Activated CD8-positive, alpha-beta memory T cell treated with anti-CD3 and anti-CD28 coated beads, Interleukin-2, amount 50 U/mL, for 1 hour (primary cell): Measurements from ENCODE around the gene SLC39A5.

Experiments
- DNase-seq: peaks from one replicate; pipeline ENCODE4 v3.0.0-alpha.2; 2020; ENCODE audit errors: extremely low read depth

SLC39A5 gene

DNA sequence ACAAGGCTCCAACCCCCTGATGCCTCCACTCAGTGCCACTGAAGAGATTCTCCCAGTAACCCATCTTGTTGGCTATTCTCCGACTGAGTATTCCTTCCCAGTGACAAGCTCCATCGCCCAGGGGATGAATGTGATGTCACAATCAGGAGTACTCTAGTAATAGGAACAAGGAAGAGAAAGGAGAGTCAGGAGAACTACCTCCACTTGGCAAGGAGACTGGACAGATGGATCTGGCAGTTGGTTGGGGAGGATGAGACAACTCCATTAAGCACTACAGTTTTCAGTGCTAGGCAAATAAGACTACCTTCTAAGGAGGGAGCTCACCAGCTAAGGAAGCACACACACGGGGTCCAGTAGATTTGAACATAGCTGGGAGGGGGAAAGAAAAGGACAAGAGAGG, 13.4 kb upstream of the SLC39A5 start:
- no peak for DNase-seq

DNA sequence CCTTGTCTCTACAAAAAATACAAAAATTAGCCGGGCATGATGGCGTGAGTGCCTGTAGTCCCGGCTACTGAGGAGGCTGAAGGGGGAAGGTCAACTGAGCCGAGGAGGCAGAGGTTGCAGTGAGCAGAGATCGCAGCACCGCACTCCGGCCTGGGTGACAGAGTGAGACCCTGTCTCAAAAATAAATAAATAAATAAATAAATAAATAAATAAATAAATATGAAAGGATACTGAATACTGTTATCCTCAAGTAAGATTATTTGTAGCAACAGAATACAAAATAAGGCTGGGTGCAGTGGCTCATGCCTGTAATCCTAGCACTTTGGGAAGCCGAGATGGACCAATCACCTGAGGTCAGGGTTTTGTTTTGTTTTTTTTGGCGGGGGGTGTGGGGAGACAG, 10.0 kb upstream of the SLC39A5 start:
- DNase-seq: no peak

DNA sequence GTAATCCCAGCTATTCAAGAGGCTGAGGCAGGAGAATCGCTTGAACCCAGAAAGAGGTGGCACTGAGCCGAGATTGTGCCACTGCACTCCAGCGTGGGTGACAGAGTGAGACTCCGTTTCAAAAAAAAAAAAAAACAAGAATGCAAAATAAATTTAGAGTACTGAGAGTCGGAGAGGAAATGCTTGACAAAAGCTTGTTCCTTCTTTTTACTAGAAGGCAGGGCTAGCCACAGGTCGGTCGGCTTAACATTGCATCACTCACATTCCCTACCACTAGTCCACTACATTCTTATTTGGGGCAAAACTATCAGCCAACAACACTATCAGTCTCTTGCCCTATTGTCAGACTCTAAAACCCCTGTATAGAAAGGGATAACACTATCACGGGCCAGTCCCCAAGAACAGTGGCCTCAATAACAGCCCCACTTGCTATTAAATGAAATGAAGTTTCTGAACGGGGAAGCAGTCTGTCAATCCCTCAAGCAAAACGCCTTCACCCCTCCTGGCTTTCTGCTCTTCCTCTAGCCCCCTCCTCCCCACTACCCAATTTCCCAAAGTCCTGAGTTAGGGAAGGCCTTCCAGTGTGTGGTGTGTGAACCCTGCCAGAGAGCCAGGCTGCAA, 9.1 kb upstream of the SLC39A5 start:
- DNase-seq: no peak

DNA sequence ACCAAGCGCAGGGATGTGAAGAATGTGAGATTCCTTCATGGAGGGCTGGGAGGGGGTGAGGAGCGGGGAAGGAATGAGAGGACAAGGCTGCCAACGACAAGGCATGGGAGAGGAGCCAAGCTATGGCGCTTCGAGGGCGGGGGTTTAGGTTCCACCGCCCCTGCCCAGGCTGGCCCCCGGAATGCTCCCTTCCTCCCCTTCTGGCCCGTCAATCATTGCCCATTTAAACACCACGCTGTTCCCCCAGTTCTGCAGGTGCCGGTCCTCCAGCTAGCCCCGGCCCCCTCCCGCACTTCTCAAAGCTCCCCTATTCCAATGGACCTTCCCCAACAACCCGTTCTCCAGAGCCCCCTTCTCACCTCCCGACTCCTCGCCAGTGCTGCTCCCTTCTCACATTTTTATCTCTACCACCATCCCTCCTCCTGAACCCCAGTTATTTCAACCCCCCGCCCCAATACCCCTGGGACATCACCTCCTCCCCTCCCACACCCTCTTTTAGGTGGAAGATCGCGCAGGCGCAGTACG, 8.6 kb upstream of the SLC39A5 start:
- DNase-seq: no peak

DNA sequence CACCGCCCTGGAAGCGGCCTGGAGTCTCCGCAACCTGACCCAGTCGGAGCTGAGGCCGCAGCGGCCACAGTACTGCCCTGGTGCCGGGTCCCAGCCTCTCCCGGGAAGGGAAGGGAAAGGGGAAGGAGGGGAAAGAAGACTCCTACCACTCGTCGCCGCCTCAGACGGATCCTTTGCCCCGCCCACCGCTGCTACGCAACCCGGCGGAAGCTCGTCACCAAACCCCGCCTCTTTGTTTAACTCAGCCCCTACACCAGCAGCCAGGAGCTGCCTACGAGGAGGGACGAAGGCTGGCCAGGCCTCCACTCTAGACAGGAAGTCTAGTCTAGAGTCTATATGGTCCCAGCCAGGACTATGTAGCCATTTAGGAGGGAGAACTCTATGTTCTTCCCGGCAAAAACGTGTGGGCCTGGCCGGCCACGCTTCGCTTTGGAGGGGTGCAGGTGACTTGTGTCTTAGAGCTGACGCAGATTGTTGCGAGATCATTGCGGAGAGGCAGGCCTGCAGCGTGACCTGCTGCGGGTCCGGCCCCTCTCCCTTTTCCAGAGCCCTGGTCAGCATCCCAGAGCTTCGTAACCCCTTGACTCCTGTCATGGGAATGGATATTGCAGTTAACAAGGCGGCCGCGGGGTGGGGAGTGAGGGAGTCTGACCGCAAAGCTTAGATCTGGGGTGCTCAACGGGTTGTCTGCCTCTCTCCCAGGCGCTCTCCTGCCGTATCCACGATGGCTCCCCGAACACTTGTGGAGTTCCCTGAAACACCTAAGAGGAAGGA, 7.9 kb upstream of the SLC39A5 start, which contains the start of gene RNF41:
Gene RNF41, minus strand, starts transcription at position 166 of the 774 bp plus-strand sequence. CDS start 7,875 bp downstream, outside the sequence.
- DNase-seq: peak; percentile 71

DNA sequence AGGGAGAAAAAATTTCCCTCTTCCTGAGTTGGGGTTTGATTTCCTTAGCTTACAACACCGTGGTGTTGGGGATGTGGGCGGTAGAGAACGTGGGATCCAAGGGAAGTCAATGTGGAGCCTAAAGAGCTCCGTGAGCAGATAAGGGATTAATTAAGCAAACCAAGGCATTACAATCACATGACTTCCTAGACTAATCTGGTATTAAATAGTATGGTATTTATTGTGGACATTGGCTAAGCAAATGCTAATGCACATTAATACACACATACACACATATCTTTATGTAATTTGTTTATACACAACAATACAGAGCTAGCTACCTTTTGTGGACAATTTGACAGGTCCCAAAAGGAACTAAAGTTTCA, 7.3 kb upstream of the SLC39A5 start:
- DNase-seq: no peak

DNA sequence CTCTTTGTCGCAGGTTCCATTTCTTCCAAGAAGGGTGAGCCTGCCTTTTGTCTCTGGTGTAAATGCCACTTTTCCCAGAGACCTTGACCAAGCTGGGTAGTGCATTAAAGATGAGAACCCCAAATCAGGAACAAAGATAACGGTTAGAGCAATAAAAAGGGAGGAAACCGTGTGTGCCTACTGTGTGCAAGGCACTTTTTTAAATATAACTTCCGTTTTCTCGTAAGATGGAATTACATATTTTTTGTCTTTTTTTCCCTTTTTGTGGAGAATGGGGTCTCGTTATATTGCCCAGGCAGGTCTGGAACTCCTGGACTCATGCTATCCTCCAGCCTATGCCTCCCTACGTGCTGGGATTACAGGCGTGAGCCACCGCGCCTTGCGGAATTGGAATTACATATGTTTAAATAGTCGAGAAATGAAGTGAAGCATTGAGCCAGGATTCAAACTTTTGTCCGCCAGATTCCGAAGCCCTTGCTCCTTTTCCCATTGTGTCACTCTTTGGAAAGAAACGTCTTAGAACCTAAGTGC, 6.2 kb upstream of the SLC39A5 start:
- DNase-seq: no peak

DNA sequence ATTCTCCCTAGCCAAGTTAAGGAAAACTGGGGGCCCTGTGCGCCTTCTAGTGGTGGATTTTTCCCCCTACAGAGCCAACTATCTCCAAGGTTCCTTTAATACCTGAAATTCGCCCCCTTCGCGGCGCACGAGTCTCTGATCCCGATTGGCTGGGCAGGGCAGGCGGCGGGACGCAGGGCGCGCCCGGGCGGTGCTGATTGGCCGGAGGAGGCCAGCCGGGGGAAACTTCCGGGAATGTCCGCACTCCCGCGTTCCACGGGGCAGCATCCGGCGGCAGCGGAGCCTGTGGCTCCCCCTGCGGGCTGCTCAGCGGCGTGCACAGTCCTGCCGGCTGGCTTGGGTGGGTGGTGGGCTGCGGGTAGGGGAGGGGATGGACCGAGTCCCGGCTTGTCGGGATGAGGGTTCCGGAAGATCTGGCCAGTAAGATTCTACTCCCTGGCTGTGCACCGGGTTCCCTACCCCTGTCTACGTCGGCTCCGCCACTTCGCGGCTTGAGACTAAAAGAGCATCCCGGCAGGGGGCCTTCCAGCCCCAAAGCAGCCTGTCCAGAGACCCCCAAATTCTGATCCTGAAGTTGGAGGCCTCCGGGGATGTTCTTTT, 5.6 kb upstream of the SLC39A5 start, which contains the start of gene NABP2:
Gene NABP2, plus strand, starts transcription at position 241 of the 600 bp plus-strand sequence. CDS start 515 bp downstream, outside the sequence.
- DNase-seq: peak; percentile 76

DNA sequence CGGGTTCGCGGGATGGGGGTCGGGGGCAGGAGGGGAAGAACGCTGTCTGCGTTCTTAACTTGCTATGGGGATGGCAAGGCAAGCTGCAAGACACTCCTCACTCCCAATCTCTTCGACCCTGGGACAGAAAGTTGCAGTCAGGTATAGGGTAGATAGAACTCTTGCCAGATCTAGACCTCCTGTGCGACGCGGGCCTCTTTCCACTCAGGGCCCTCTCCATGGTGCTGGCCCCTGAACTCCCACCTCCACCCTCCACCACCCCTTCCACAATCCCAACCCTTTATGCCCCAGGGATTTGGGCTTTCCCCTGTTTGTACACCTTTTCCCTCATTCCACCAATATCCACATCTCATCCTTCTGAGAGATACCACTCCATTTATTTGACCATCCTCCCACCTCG, 4.9 kb upstream of the SLC39A5 start:
- no peak for DNase-seq

DNA sequence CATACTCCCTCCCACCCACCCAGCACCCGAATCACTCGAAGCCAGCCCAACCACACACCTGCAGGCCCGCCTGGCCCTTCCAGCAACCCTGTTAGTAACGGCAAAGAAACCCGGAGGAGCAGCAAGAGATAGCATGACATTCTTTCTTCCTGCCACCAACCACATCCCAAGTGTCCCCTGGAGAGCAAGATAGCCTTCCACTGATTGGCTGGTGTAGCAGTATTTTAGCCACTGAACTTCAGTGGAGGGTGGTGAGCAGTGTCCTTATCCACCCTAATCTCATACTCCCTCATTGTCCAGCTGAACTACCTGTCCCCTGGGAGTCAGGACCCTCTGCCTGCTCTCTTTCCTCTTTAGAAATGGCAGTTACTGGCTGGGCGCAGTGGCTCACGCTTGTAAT, 769 bp upstream of the SLC39A5 start:
- DNase-seq: no peak

DNA sequence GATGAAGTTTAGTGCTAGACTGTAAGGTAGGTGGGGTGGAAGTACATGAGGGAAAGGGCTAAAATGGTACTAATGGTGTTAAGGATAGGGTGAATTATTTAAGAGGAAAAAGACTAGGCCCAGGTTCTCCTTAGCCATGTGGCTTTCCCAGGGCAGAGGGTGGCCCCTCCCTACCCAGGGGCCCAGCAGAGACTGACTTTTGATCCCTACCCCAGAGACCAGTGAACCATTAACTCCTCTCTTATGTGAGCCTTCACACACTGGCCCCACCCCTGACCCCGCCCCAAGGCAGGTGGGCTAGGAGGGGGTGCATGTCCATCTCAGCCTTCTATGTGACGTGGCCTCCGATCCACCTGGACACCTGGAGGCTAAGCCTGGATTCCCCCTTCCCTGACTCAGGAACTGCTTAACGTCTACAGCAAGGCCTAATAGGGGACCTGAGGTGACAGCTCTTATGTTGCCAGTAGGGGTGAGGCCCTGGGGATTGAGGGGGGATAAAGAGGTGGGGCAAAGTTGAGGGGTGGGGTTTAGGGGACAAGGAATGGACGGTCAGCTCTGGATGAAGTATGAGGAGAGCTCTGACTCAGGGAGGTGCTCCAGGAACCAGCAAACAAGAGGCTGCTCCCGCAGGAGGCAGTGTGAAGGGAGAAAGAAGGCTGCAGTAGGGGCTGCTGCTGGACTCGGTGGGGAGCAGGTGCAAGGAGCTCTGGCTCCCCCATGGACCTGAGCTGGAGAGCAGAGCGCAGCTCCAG, 757 bp downstream of the SLC39A5 start:
- DNase-seq: no peak

DNA sequence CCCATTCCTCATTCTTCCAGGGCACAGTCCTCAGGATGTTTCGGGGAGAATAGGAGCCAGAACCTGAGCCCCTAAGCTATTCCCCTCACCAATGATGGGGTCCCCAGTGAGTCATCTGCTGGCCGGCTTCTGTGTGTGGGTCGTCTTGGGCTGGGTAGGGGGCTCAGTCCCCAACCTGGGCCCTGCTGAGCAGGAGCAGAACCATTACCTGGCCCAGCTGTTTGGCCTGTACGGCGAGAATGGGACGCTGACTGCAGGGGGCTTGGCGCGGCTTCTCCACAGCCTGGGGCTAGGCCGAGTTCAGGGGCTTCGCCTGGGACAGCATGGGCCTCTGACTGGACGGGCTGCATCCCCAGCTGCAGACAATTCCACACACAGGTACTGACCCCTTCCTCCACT, 1.3 kb downstream of the SLC39A5 start:
- no peak for DNase-seq

DNA sequence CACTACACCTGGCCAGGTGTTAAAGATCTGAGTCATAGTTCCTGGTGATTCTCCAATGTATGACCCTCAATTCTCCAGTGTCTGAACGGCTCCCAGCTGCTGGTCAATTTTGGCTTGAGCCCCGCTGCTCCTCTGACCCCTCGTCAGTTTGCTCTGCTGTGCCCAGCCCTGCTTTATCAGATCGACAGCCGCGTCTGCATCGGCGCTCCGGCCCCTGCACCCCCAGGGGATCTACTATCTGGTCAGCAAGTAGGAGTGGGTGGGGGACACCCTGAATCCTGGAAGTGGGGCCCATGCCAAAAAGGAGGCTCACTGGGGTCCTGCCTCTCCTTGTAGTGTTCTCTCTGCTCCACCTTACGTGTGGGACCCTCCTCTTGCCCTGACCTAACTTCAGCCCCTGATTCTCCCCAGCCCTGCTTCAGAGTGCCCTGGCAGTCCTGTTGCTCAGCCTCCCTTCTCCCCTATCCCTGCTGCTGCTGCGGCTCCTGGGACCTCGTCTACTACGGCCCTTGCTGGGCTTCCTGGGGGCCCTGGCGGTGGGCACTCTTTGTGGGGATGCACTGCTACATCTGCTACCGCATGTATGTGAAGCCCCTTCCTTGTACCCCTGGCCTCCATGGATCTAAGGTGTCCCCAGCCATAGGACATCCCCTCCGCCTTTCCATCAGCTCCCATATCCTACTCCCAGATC, 5.0 kb downstream of the SLC39A5 start:
- DNase-seq: no peak

DNA sequence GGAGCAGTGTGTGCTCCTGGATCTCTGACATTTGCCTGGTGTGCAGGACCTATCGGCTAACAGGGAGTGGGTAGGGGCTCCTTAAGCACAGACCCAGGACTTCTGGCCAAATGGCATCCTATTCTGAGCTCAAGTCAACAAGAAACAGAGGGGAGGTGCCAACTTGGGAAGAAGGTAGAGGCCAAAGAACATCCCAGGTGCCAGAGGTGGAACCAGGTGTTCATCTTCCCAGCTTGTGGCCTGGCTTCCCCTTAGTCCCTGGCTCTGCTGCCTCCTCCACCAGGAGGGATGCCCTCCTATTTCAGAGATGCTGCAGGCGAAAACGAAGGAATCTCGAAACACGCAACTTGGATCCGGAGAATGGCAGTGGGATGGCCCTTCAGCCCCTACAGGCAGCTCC, 6.2 kb downstream of the SLC39A5 start:
- DNase-seq: no peak

DNA sequence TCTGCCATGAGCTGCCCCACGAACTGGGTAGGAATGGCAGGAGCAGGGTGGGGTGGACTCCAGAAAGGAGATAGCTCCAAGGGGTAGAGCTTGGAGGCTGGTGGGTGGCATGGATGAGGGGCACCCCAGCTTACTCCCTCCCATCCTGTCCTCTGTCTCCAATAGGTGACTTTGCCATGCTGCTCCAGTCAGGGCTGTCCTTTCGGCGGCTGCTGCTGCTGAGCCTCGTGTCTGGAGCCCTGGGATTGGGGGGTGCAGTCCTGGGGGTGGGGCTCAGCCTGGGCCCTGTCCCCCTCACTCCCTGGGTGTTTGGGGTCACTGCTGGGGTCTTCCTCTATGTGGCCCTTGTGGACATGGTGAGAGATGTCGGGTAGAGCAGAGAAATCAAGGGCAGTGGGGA, 7.1 kb downstream of the SLC39A5 start:
- DNase-seq: no peak

DNA sequence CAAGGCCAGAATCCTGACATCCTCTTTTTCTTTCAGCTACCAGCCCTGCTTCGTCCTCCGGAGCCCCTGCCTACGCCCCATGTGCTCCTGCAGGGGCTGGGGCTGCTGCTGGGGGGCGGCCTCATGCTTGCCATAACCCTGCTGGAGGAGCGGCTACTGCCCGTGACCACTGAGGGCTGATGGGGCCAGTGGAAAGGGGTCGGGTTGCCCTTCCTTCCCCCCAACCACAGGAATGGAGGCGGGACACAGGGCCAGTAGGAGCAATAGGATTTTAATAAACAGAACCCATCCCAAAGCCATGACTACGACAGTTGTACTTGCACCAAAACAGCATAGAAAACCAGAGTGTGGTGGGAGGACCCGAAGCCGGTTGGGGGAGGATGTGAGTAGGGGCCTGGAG, 7.7 kb downstream of the SLC39A5 start:
- DNase-seq: no peak

DNA sequence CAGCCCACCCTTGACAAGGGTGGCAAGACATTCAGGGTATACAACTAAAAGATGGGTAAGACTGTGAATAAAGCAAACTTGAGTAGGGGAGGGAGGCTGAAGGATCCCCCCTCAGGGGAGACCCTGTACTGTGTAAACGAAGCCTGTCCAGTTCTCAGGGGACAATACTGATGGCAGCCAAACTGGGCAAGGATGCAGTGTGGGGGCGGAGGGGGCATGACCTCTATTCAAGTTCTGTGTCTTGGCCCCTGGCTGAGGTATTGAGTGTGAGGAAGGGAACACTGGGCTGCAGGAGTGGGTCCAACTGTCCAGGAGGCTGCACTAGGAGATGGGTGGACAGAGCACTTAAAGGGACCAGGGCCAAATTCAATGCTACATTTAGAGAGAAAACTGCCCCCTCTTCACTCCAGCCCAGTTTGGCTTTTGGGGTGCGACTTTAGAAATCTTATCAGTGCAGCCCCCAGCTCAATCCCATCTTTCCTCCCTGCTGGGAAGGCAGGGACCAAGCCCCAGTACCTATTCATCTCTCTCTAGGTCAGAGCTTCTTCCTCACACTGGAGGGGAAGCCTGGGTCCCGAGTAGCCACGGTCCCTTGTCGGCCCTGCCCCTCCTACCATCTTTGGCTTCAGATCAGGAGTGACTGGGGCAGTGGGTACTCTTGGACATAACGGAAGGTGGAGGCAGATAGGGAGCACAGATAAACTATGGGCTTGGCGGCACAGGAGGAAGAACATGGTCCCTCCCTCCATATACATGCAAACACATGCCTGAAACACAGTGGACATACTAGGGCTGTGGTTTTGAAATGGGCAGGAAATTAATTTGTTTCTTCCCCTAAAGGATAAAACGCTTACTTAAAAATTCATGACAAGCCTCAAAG, 11.8 kb downstream of the SLC39A5 start:
- DNase-seq: no peak

DNA sequence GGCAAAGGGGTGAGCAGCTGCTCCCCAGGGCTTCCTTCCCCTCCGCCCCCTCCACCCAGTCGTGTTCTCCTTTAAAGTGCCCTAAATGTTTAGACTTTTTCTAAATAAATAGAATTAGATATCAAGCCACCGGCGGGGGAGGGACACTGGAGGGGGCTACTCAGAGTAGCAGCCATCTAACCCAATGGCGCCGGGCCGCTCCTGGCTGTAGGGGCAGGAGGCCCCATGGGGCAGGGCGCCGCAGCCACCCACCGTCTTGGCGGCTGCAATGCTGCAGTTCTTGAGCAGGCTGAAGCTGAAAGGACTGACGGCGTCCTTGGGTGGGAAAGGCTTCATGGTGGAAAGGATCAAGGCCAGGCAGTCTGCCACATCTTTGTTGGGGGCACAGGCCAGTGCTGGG, 13.1 kb downstream of the SLC39A5 start:
- DNase-seq: no peak

DNA sequence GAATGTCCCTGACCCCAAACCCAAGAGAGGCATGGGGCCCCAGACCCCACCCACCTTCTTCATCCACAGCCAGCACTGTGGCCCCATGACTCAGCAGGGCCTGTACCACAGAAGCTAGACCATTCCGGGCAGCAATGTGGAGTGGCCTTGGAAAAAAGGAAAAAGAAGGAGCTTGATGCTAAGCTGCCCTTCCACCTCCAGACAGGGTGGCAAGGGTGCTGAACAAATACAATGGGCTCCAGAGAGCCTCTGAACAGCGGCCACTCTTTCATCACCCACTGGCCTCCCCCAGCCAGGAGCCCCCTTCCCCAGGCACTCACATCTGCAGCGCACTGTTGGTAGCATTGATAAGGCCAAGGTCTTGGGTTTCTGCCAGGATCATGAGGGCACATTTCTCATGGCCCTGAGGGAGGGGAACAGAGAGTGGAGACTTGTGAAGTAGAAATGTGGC, 13.9 kb downstream of the SLC39A5 start:
- no peak for DNase-seq

DNA sequence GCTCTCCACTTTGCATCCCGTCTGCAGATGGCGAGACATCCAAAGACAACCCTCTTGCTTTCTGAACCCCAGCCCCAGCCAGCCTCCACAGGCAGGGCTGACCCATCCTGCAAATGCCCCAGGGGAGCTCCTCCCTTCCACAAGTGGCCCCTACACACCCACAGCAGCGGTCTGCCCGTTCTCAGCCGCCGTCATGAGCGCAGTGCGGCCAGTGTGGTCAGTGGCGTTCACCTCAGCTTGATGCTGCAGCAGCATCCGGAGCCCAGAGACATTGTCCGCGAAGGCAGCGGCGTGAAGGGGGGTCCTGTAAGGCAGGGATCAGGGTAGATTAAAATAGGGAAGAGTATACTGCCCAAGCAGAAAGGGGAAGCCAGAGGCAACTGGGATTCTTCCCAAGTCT, 14.6 kb downstream of the SLC39A5 start:
- DNase-seq: no peak
